GM20431 (cell line): ENCODE data around the gene IL13RA2.

Experiments used
- in situ Hi-C: fragments of 300-500 bp; cut with MseI, MboI; formaldehyde crosslinking; loops from one replicate; pipeline ENCODE4 v1.15.0; 2020; ENCODE audit warnings: low sequenced_read_pairs; ENCODE audit not compliant: unreplicated experiment

IL13RA2 gene

DNA sequence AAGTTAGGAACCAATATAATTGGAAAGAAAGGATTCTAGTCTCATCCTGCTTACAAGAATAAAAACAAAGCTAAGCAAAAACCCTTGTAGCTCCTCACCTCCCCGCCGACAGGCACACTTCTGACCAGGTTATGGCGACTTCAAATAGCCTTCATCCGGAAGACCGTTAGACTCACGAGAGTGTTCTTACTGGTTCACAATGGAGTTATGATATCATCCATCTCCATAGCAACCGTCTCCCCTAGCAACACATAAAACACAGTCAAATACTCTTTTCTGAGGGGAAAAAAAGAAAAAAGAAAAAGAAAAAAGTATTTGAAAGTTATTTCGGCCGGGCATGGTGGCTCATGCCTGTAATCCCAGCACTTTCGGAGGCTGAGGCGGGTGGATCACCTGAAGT lies at the start of gene IL13RA2:
Gene IL13RA2 (minus strand): TSS at position 162 of the 400 bp plus-strand sequence. CDS start 347 bp downstream, outside the sequence.
- in situ Hi-C loops = no loop called here

DNA sequence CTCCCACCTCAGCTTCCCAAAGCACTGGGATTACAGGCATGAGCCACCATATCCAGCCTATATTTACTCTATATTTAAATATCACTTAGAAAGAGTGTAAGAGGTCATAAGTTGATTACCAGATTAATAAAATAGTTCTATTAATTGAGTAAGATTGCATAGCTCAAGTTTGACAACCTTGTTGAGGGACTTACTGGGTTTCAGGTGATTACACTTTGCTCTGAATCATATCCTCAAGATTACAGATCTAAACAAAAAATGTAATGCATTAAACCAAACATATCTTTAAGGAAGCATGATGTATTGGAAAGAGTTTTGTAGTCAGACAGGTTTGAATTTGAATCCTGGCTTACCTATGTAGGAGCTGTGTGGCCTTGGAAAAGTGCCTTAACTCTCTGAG lies 47.9 kb upstream of the IL13RA2 start:
- in situ Hi-C loops = no loop called here

- in situ Hi-C loops = no loop called here
Measured at GRCh38 chrX:115060013-115060412, 42.6 kb upstream of the IL13RA2 start.

- in situ Hi-C loops = no loop called here
Measured at GRCh38 chrX:115058276-115058675, 40.9 kb upstream of the IL13RA2 start.

GRCh38 chrX:115054876-115055275 lies 37.5 kb upstream of the IL13RA2 start:
- in situ Hi-C loops = no loop called here

- in situ Hi-C loops = no loop called here
Measured at GRCh38 chrX:115053223-115053622, 35.8 kb upstream of the IL13RA2 start.

DNA sequence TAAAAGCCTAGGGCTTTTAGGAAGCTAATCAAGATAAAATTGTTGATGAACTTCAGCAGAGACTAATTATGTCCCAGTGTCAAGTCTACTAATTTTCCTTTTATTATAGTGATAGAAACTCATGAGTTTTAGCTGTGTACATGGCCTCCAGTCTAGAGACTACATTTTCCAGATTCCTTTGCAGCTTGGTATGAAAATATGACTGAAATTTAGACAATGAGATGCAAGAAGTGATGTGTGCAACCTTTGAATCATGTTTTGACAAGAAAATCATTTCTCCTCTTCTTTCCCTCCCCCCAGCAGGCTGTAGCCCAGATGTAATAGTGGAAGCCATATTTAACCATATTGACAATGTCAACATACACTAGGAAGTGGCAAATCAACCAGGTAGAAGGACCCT lies 30.3 kb upstream of the IL13RA2 start:
- in situ Hi-C loops = no loop called here

DNA sequence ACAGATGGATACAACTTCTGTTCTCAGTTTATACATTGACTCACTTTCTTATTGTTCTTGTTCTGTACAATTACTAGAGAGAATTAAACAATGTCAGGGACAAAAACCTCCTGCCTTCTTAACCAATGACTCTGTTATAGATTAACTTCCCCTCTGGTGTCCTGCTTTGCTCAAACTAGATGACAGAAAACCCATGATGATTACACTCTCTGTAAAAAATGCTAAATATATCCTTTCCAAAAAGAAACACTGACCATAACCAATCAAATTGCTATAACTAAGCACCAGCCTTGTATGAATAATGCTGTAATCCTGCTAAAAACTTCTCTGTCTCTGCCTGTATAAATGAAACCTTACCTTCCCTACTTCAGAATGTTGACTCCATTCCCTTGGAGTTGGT lies 29.8 kb upstream of the IL13RA2 start:
- in situ Hi-C loops = no loop called here

DNA sequence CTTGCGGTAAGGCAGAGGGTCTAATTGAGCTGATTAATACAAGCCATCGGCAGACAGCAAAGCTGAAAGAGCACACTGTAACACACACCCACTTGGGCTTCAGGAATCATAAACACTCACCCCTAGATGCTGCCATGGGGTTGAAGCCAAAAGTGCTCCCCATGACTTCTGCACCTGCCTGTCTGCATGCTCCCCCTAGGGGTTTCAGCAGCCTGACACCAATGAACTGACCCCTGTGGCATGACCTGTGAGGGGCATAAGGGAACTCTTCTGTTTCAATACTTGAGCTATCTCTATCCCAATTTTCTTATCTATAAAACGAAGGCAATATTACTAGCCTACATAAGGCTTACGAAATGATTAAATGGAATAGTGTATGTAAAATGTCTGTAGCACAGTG lies 23.0 kb upstream of the IL13RA2 start:
- in situ Hi-C loops = no loop called here

GRCh38 chrX:115038406-115038805 lies 21.0 kb upstream of the IL13RA2 start:
- in situ Hi-C loops = no loop called here

GRCh38 chrX:115036029-115036428 lies 18.6 kb upstream of the IL13RA2 start:
- in situ Hi-C loops = no loop called here

DNA sequence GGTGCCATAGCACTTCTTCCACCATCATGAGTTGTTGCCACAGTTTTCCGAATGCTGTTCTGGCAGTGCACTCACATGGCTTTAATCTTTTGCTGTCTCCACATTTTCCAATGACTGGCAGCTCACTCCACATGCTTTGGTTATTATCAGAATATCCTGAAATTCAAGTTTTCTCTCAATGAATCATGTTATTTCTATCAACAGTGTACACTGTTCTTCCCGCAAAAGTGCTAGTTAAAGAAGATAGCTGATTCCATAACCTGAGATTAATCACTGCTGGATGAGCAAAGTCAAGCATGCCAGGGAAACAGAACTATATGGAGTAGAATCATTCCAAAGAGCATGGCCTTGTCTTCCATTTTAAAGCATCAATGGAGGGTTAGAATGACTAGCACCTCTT lies 14.6 kb upstream of the IL13RA2 start:
- in situ Hi-C loops = no loop called here

- in situ Hi-C loops = no loop called here
Measured at GRCh38 chrX:115030625-115031024, 13.2 kb upstream of the IL13RA2 start.

DNA sequence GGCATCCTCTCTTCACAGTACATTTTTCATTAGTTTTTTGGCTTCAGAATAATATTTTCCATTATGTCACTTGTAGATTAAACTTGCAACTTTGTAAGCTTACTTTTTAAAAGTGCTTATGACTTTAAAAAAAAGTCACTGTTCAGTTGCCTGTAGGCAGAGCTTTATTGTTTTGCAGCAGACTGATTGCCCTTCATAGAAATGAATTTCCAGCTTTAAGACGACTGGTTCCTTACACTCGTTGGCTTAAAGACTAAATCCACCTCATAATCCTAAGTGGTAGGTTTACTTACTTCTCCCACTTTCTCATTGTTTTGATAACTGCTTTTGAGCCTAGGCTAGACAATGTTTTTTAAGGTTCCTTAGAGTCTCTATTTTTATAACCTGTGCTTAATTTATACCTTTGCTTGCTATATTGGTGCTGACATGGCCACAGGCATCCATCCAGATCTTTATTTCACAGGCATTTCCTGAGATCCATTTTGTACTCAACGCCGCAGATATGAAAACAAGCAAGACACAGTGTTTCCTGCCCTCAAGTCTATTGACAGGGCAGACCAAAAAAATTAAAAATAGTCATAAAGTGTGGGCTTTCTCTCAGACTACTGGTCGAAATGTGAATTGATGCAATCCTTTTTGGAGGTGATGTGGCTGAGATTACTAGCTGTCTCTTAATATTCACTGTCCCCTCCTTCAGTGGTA lies 12.6 kb upstream of the IL13RA2 start:
- in situ Hi-C loops = no loop called here

GRCh38 chrX:115029440-115029839 lies 12.0 kb upstream of the IL13RA2 start:
- in situ Hi-C loops = no loop called here

DNA sequence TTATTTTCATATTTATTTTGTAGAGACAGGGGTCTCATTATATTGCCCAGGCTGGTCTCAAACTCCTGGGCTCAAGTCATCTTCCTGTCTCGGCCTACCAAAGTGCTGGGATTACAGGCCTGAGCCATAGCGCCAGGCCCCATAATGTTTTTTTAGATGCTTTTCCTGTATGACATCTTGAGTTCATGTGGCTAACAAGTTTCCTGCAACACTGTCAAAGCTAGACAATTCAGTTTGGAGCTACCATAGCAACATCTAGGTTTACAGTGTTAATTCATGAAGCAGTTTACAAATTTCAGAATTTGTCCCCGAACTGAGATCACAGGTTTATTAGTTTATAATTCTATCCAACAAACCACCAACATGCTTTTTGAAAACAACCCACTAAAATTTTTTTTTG lies 6.4 kb upstream of the IL13RA2 start:
- in situ Hi-C loops = no loop called here

DNA sequence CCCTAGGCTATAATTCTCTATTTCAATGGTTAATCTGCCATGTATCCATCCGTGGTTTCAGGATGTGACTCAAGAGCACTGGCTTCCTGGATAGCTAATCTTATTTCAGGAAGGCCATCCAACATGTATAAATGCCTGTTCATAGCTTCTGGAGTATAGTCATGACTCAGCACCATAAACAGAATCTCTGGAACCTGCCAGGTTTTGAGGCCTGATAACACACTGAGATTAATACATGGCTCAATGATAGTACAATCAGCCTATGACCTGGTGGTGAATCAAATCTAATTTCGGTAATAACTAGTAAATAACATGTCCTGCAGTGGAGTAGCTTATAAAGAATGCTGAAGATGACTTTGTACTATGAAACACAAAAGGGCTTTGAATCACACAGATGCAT lies 5.7 kb upstream of the IL13RA2 start:
- in situ Hi-C loops = no loop called here

DNA sequence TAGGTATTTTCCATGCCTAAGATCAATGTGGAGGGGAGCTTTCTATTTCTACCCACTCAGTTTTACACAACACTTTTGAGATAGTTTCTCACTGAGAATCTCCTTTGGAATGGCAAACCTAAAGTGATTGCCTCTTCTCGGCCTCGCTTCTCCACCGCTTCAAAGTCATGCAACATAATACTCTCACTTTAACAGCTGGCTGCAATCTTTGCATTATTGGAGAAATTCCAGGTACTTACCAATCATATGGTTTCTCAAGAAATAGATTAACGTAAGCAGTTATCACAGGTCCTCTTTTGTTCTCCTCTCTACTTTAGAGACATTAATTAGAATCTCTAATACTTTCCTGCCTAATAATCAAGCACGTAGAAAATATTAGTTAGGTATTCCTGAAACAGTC lies 3.7 kb upstream of the IL13RA2 start:
- in situ Hi-C loops = no loop called here

DNA sequence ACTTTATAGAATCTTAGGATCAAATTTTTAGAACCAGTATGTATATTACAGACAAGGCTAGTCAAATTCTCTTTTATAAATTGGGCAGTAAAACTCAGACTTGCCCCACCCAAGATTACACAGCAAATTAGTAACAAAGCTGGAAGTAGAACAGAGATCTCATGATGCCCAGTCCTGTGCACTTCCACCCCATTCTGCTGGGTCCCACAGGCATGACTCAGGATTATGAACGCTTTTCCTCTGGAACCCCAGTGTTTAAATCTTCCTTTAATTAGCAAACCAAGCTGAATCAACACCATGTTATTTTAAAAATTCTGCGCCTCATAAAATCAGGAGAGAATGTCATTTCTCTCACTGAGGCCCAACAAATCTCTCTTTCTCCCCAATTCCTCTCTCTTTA lies 1.5 kb upstream of the IL13RA2 start:
- in situ Hi-C loops = no loop called here

- in situ Hi-C loops = no loop called here
Measured at GRCh38 chrX:115018040-115018647, 728 bp upstream of the IL13RA2 start.

DNA sequence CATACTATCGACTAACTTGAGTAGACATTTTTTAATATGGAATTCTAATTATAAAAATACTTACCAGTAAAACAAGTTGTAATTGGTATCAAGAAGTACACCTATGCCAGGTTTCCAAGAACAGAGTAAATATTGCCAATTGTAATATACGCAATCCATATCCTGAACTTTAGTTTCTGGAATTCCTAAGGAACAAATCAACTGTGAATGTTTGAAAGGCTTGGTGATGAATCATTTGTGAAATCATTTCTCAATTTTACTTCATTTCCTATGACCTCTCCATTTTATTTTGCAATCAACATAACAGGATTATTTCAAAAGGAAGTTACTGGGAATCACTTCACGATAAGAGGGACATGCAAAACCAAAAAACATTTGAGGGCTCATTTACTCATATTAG lies 3.7 kb downstream of the IL13RA2 start:
- in situ Hi-C loops = no loop called here

DNA sequence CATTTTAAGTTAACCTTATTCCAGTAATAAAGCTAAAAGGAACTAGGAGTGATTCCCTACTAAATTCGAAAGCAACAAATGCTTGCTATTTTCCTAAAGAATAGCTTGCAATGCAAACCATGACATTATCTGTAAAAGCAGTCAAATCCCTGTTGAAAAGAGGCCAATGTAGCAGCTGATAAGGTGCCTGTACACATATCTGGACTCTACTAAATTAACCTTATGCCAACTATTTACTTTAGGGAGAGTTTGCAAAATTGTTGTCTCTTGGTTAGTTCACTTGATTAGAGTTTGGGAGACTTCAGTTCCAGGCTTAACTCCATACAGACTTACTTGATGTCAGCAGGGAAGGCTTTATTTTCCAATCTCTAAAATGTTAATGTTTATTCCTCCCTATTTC lies 6.0 kb downstream of the IL13RA2 start:
- in situ Hi-C loops = no loop called here
